GM19351 (cell line): ENCODE data around the gene ZSWIM2.
"Not testable (repeated sequence)": the region's sequence is repeated elsewhere in the genome, so short reads cannot be mapped to it uniquely, and the experiment has no call there.

Source experiments
- ATAC-seq: cut with Tn5 transposase; IDR thresholded peaks from one replicate; pipeline ENCODE4 v1.9.1; 2021; ENCODE audit warnings: mild to moderate bottlenecking, moderate library complexity; ENCODE audit not compliant: unreplicated experiment

Gene ZSWIM2

DNA sequence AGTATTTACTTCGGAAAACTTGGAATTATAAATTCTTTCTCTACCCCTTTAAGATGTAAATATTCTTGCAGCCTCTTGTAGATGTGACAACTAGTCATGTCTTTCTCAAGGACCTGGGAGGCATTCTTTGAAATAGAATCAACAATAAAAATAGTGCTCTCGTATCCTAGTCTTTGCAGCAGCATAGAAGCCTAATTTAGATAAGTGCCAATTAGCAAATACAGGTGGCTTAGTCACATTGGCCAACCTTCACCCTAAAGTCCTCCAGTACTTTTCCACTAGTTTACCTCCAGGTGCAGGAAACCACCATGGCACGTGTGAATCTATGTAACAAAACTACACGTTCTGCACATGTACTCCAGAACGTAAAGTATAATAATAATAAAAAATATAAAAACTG, 3.5 kb upstream of the ZSWIM2 start:
- ATAC-seq, result no peak

DNA sequence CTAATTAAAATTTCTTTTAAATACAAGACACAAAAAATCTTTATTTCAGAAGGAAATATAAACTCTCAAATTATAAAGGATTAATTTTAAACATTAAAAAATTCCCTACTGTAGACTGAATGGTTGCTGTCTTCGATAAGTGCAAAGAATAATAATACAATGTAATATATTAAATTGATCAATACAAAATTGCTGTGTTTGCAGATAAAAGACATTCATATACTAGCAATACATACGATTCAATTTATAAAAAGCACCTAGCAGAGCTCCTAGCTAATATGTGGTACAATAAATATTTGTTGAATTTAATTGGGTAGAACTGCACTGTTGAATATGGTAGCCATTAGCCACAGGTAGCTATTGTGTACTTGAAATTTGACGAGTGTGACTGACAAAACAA, 6.6 kb downstream of the ZSWIM2 start:
- no peak for ATAC-seq

DNA sequence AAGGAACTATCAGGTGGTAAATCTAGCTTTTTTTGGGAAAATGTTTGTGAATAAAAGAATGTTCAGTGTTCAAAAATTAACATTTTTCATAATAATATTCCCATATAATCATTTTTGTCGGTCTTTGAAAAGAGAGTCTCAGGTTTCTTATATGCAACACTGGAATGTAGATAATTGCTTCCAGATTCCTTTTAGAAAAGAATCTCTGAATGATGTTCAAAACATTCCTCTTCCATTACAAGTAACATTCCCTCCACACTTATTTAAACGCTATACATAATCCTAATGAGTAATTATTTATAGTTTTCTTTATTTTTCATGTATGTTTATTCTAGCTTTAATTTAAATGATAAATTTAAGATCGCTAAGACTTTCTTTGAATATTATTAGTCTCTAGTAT, 7.0 kb downstream of the ZSWIM2 start:
- ATAC-seq, result no peak

DNA sequence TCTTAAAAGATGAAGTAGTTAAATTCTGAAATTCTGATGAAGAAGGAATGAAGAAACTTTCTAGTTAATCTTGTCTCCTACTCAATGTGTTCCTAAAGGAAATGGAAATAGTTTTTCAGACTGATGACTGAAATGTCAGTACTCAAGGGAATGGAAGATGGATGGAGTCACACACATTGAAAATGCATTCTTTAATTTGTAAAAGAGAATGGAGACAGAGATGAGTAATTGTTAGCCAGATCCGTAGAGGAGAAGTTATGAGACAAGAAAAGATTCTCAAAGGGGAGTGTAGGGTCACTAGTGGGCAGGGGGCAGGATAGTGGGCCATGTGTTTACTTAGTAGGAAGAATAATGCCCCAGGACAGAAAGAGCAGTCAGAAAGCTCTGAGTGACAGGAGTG, 13.3 kb downstream of the ZSWIM2 start:
- ATAC-seq, result no peak

DNA sequence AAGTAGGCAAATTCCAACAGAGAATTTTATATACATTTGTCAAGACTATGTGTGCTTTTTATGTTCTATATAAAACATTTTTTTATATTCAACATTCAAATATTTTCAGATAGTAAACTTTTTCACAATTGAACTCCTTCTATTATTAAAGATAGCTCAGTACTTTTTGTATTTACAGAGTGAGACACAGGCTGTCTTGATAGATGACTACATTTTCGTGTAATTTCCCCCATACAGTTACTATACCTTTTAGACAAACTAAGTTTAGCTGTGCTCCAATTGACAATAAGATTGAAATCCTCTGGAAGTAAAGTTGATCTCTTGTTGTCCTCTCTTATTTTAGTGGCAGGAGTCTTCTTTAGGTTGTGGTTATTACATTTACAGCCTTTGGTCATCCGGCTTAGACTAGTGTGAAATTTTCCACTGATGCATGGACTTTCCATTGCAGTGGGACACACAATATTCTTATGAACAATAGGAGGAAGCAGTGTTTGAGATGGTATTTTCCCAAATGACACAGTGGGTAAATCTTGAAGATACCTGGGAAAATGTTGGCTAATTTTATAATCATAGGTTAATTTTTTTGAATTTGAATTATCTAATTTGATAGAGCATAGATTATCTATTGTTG, 21.0 kb downstream of the ZSWIM2 start:
- ATAC-seq, result no peak

DNA sequence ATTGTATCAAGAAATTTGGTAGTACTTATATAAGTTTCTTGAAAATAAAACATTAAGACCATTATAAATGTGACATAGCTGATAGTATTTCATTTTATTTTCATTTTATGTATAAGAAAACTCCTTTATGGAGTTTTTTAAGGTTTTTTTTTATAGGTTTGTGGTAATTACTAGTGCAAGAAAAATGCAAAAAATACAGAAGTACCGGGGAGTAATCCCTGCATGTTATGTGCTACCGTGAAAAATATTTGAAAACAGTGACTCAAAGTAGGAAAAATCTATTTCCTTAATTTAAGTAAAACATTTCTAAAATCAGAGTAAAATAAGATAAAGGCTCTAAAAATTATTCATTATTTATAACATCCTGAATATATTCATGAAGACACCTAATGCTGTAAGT, 21.6 kb downstream of the ZSWIM2 start:
- ATAC-seq, result no peak

DNA sequence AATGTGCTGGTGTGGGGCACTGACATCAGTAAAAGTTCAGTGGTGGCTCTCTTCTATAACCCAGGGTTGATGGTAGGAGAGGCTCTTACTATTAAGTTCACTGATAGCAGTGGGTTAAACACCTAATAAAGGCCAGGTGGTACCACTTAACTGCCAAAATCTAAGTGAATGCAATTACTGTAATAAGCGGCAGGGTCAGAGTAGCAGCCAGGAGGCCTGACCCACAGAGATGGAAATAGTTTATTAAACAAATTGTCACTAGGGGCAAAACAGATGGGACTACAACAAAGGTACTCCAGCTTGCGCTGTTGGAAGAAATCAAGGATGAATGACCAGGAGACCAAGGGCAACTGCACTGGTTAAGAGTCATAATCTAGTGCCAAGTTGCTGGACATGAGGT, 26.6 kb downstream of the ZSWIM2 start:
- ATAC-seq, result no peak

DNA sequence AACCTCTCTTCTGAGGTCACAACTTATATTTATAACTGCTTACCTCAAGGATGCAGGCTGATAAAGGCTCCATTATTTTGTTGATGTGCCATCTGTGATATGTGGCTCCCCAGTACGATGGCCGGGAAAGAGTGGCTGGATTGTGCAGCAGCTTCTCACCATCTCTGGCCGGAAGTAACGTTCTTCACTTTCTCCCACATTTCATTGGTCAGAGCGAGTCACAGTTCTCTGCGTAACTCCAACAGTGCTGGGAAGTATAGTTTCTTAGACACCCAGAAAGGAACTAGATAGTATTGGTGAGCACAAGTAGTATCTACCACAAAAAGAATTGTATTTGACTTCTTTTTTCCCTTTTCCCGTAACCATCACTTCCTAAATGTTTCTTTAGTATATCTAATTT, 28.7 kb downstream of the ZSWIM2 start:
- no peak for ATAC-seq

DNA sequence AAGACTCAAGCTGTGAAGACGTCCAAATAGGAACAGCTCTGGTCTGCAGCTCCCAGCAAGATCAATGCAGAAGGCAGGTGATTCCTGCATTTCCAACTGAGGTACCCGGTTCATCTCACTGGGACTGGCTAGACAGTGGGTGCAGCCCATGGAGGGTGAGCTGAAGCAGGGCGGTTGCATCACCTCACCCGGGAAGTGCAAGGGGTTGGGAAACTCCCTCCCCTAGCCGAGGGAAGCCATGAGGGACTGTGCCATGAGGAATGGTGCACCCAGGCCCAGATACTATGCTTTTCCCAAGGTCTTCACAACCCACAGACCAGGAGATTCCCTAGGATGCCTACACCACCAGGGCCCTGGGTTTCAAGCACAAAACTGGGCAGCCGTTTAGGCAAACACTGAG, 37.2 kb downstream of the ZSWIM2 start:
- not testable (repeated sequence) for ATAC-seq

DNA sequence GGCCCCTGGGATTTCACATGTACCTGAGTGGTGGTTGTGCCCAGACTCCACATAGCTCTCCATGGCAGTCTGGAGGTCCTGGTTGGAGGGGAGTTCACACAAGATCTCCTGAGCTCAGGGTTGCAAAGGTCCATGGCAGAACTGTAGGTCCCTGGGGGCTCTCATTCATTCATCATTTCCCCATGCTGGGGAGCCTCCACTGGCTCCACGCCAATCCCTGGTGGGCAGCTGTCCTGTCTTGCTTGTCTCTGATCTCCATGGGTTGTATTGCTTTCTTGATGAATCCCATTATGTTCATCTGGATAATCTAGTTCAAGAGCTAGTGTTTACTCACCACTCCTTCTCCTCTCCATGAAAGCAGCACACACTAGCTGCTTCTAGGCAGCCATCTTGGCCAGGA, 42.4 kb downstream of the ZSWIM2 start:
- no peak for ATAC-seq

DNA sequence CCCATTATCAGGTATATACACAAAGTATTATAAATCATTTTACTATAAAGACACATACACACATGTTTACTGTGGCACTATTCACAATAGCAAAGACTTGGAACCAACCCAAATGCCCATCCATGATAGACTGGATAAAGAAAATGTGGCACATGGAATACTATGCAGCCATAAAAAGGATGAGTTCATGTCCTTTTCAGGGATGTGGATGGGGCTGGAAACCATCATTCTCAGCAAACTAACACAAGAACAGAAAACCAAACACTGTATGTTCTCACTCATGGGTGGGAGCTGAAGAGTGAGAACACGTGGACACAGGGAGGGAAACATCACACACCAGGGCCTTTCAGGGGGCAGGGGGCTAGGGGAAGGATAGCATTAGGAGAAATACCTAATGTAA, 50.4 kb downstream of the ZSWIM2 start:
- not testable (repeated sequence) for ATAC-seq

DNA sequence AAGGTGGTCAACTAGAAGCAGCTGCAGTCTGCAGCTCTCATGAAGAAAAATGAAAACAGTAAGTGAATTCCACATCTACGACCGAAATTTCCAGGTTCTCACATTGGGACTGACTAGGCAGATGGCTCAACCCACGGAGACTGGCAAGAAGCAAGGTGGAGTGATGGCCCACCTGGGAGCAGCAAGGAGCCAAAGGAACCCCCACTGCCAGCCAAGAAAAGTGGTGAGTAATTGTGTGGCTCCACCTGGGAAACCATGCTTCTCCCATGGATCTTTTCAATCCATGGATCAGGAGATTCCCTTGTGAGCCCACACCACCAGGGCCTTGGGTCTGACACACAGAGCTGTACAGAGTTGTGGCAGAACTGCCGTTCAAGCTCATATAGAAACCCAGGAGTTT, 64.0 kb downstream of the ZSWIM2 start:
- ATAC-seq, result no peak

DNA sequence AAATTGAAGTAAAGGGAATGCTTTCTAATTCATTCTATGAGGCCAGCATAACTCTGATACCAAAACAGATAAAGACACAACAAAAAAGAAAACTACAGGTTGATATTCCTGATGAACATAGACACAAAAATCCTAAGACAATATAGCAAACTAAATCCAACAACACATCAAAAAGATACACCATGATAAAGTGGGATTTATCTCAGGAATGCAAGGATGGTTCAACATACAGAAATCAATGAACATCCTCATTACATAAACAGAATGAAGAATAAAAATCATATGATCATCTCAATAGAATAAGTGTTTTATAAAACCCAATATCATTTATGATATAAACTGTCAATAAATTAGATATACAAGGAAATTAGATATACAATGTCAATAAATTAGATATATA, 65.7 kb downstream of the ZSWIM2 start:
- ATAC-seq, result no peak

DNA sequence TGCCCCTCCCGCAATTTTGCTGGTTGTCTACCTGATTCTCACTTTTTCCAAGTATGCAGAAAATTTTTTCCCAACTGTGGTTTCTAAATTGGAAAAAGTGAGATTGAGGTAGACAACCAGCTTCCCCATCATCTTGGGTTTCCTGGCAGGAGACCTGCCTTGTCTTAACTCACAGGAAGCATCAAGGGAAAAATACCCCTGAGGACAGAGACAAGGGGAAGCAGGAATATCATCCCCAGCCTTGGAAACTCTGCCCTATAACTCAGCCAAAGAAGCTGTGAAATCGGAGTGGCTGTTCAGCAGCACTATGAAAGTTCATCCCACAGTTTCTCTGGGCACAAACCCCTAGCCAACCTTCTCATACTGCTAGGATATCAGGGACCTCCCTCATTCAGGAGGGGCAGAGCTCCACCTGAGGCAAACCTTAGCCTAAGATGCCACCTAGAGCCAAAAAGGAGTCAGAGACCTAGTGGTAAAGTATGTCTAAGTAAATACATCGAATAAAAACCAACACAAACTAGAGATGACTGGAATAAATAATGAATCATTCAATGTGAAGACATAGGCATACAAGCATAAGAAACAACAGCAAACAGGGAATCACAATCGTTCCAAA, 68.2 kb downstream of the ZSWIM2 start:
- ATAC-seq, result no peak
